Panc1 (cell line): ENCODE measurements around the gene FZD4. TPM values are rescaled to one million over a fixed set of nuclear protein-coding genes. Genes with fewer than 3 reads are reported as not detected.
"Not testable (repeated sequence)": the region's sequence is repeated elsewhere in the genome, so short reads cannot be mapped to it uniquely, and the experiment has no call there.

Experiments
- ATAC-seq: fragments of 200-7000 bp; cut with Tn5 transposase; 2 replicates; pipeline ENCODE4 v1.9.1; 2020; ENCODE audit warnings: mild to moderate bottlenecking, moderate library complexity
- BruUV-seq: library from RNA; stranded (reverse); fragments of 400-500 nt; replicated peaks from 2 replicates; lab custom pipeline; 2021; lab: Mats Ljungman, UMichigan
- CTCF ChIA-PET: fragments of 300-600 bp; sonication (Branson Sonifier 250); formaldehyde crosslinking; loops from one replicate; lab custom pipeline; 2022; ENCODE audit warnings: antibody characterized with exemption; lab: Charles Lee
- POLR2A ChIA-PET: fragments of 300-600 bp; sonication (Branson Sonifier 250); formaldehyde crosslinking; loops from one replicate; lab custom pipeline; 2022; ENCODE audit warnings: antibody characterized with exemption; lab: Charles Lee
- DNase-seq: peaks from one replicate; pipeline ENCODE4 v3.0.0-alpha.2; 2010; ENCODE audit warnings: low read depth, low spot score
- H3K27ac ChIP-seq: 2 replicates; pipeline ENCODE4 v1.5.1; 2011; ENCODE audit warnings: mild to moderate bottlenecking, low read length, inconsistent platforms
- H3K27me3 ChIP-seq: fragments of 200-500 bp; sonication (Bioruptor generic); 2 replicates; pipeline ENCODE4 v1.6.0; 2014; ENCODE audit warnings: low read length, inconsistent platforms; ENCODE audit not compliant: control insufficient read depth, insufficient read depth
- H3K36me3 ChIP-seq: fragments of 200-500 bp; sonication (Bioruptor generic); 2 replicates; pipeline ENCODE4 v1.5.1; 2014; ENCODE audit warnings: inconsistent platforms, mild to moderate bottlenecking, low read length, moderate library complexity; ENCODE audit not compliant: control insufficient read depth, insufficient read depth
- H3K4me1 ChIP-seq: 2 replicates; pipeline ENCODE4 v1.5.1; 2011; ENCODE audit warnings: inconsistent platforms, mild to moderate bottlenecking, low read length, moderate library complexity; ENCODE audit not compliant: control insufficient read depth, insufficient read depth
- H3K4me3 ChIP-seq, 2 experiments: 2 replicates each; pipeline ENCODE4 v1.5.1; 2011 to 2012; ENCODE audit warnings: low read depth in 2 of 2, low read length in 2 of 2, mild to moderate bottlenecking in 2 of 2, inconsistent platforms in 1 of 2, moderate library complexity in 1 of 2
- H3K9me3 ChIP-seq: fragments of 200-500 bp; sonication (Bioruptor generic); 2 replicates; pipeline ENCODE4 v1.5.1; 2014; ENCODE audit warnings: low read depth, mild to moderate bottlenecking, inconsistent platforms, low read length, moderate library complexity; ENCODE audit not compliant: control insufficient read depth, insufficient read depth
- POLR2AphosphoS5 ChIP-seq: IDR thresholded peaks from 2 replicates; pipeline ENCODE4 v1.6.1; 2012; ENCODE audit warnings: mild to moderate bottlenecking, low read depth, low read length, moderate library complexity
- in situ Hi-C: cut with HindIII; loops from 2 replicates; pipeline ENCODE4 v1.10.0; 2016; ENCODE audit warnings: low sequenced_read_pairs, low pct_unique_long_range_greater_than_20kb
- intact Hi-C: fragments of 100-400 bp; cut with micrococcal nuclease; formaldehyde crosslinking; loops from one replicate; pipeline ENCODE4 v1.10.0; 2022; ENCODE audit not compliant: unreplicated experiment
- total RNA-seq: library from RNA; stranded (reverse); gene quantifications from one replicate; pipeline ENCODE4 v1.2.1, GENCODE V29; 2021; ENCODE audit not compliant: unreplicated experiment
- TF ChIP-seq, protein P1 (sequence below), 2 experiments: IDR thresholded peaks; 2 replicates each; pipeline ENCODE4 v1.6.1; 2011 to 2012; ENCODE audit warnings: low read depth in 2 of 2, control low read depth in 1 of 2, low read length in 1 of 2, mild to moderate bottlenecking in 1 of 2, moderate library complexity in 1 of 2; ENCODE audit not compliant: insufficient read depth in 1 of 2
- TF ChIP-seq, protein P2 (sequence below): fragments of 450-650 bp; IDR thresholded peaks from 2 replicates; pipeline ENCODE4 v1.5.1; 2017; ENCODE audit warnings: mild to moderate bottlenecking

FZD4 gene
- total RNA-seq, 1 experiment from 2014 or later, result 11.1 TPM

GRCh38 chr11:86948733-86949132 is 6.5 kb downstream of the FZD4 start:
- Histone ChIP-seq H3K4me3 (no peak overlapping the region), H3K27me3 (no peaks in the 10 kb centered on the region), H3K36me3 (no peaks in the 10 kb centered on the region; the same call in 1 of the 2 replicates), H3K27ac (no peak overlapping the region), H3K9me3 (no peaks in the 10 kb centered on the region), H3K4me1 (no peaks in the 10 kb centered on the region)
- ChIA-PET POLR2A (interaction anchor here (0.7 kb wide), 1 partner anchor 1530 kb away, joined by 3 read pairs; no protein-coding TSS in a partner anchor), CTCF (no interaction called here)
- DNase-seq (no peak), ATAC-seq (peak; percentile 28; the same call in 1 of the 2 replicates)
- intact Hi-C loops (loop anchor here (10.0 kb wide), 2 partner anchors 146 to 476 kb away; no protein-coding TSS in a partner anchor), in situ Hi-C loops (no loop called here)
- TF ChIP-seq, protein P1, sequence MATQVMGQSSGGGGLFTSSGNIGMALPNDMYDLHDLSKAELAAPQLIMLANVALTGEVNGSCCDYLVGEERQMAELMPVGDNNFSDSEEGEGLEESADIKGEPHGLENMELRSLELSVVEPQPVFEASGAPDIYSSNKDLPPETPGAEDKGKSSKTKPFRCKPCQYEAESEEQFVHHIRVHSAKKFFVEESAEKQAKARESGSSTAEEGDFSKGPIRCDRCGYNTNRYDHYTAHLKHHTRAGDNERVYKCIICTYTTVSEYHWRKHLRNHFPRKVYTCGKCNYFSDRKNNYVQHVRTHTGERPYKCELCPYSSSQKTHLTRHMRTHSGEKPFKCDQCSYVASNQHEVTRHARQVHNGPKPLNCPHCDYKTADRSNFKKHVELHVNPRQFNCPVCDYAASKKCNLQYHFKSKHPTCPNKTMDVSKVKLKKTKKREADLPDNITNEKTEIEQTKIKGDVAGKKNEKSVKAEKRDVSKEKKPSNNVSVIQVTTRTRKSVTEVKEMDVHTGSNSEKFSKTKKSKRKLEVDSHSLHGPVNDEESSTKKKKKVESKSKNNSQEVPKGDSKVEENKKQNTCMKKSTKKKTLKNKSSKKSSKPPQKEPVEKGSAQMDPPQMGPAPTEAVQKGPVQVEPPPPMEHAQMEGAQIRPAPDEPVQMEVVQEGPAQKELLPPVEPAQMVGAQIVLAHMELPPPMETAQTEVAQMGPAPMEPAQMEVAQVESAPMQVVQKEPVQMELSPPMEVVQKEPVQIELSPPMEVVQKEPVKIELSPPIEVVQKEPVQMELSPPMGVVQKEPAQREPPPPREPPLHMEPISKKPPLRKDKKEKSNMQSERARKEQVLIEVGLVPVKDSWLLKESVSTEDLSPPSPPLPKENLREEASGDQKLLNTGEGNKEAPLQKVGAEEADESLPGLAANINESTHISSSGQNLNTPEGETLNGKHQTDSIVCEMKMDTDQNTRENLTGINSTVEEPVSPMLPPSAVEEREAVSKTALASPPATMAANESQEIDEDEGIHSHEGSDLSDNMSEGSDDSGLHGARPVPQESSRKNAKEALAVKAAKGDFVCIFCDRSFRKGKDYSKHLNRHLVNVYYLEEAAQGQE (IDR thresholded peaks at IDR 0.05; ENCODE audit: insufficient read depth in 1 of 2, low read depth in 2 of 2, low read length in 1 of 2), result no peak
- TF ChIP-seq POLR2AphosphoS5, result no peak
- no TSS peak for BruUV-seq

DNA sequence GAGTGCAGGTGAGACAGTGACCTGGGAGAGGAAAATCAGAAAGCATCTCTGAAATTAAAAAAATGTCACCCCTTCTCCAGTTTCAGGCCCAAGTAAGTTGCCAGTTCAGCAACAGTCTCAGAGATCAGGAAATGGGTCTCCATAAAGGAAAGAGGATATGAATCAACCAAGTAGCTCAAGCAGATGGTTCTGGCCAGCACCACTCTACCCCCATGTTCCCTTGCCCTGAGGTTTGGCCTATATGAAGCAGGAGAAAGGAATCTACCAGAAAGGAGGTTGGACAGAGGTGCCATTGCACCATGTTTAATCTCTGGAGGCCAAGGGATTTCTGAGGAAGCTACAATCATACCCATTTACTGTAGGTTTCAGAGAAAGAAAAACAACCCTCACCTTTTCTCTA is 7.7 kb downstream of the FZD4 start:
- no TSS peak for BruUV-seq
- ChIA-PET CTCF (interaction anchor here (0.5 kb wide), 1 partner anchor 586 kb away, joined by 3 read pairs; no protein-coding TSS in a partner anchor), POLR2A (interaction anchor here (0.6 kb wide), 1 partner anchor 8 kb away, joined by 4 read pairs; the partner anchor contains the start of gene FZD4)
- no peak overlapping the region for H3K27ac ChIP-seq
- no peaks in the 10 kb centered on the region for H3K4me1 ChIP-seq
- H3K4me3 ChIP-seq, result no peak overlapping the region
- TF ChIP-seq, protein P2, sequence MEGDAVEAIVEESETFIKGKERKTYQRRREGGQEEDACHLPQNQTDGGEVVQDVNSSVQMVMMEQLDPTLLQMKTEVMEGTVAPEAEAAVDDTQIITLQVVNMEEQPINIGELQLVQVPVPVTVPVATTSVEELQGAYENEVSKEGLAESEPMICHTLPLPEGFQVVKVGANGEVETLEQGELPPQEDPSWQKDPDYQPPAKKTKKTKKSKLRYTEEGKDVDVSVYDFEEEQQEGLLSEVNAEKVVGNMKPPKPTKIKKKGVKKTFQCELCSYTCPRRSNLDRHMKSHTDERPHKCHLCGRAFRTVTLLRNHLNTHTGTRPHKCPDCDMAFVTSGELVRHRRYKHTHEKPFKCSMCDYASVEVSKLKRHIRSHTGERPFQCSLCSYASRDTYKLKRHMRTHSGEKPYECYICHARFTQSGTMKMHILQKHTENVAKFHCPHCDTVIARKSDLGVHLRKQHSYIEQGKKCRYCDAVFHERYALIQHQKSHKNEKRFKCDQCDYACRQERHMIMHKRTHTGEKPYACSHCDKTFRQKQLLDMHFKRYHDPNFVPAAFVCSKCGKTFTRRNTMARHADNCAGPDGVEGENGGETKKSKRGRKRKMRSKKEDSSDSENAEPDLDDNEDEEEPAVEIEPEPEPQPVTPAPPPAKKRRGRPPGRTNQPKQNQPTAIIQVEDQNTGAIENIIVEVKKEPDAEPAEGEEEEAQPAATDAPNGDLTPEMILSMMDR, result no peak
- TF ChIP-seq POLR2AphosphoS5, result no peak
- no peaks in the 10 kb centered on the region for H3K36me3 ChIP-seq
- in situ Hi-C loops (no loop called here), intact Hi-C loops (loop anchor here (10.0 kb wide), 2 partner anchors 147 to 477 kb away; no protein-coding TSS in a partner anchor)
- no peaks in the 10 kb centered on the region for H3K27me3 ChIP-seq
- H3K9me3 ChIP-seq, result no peaks in the 10 kb centered on the region
- DNase-seq (no peak), ATAC-seq (no peak)

DNA sequence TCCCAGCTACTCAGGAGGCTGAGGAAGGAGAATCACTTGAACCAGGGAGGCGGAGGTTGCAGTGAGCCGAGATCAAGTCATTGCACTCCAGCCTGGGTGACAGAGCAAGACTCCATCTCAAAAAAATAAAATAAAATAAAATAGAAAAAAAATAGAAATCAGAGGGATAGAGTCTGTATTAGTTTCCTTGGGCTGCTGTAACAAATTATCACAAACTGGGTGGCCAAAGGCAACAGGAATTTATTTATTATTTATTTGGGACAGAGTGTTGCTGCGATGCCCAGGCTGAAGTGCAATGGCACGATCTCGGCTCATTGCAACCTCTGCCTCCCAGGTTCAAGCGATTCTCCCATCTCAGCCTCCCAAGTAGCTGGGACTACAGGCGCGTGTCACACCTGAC is 11.7 kb downstream of the FZD4 start:
- intact Hi-C loops, result loop anchor here (10.0 kb wide), 2 partner anchors 151 to 481 kb away; no protein-coding TSS in a partner anchor
- in situ Hi-C loops, H3K27ac ChIP-seq, BruUV-seq, H3K4me1 ChIP-seq, POLR2A ChIA-PET, H3K36me3 ChIP-seq, H3K9me3 ChIP-seq, ATAC-seq, DNase-seq, H3K4me3 ChIP-seq, H3K27me3 ChIP-seq, CTCF ChIA-PET: not testable (repeated sequence)
